DMS53 treated with DMSO at 0.1 percent for 48 hours (cell line): Measurements from ENCODE around the gene THOC5.
A peak's percentile ranks its signal among the peaks of the same experiment; 100 is the strongest.
"Not testable (repeated sequence)": the region's sequence is repeated elsewhere in the genome, so short reads cannot be mapped to it uniquely, and the experiment has no call there.

Source experiments
- DNase-seq: peaks from one replicate; lab custom pipeline; 2025; ENCODE audit not compliant: unreplicated experiment; lab: John Stamatoyannopoulos, UW

The THOC5 gene

GRCh38 chr22:29553351-29554224, at the start of gene THOC5:
Gene THOC5 (minus strand): TSS chr22:29553757. CDS start chr22:29549147, 4,610 bp downstream.
- DNase-seq: peak; percentile 63

- no peak for DNase-seq
Measured at GRCh38 chr22:29598684-29599020, 45.1 kb upstream of the THOC5 start.

GRCh38 chr22:29597871-29598683, 44.5 kb upstream of the THOC5 start:
- not testable (repeated sequence) for DNase-seq

- DNase-seq: no peak
Measured at GRCh38 chr22:29596408-29596807, 42.9 kb upstream of the THOC5 start.

GRCh38 chr22:29594447-29594846, 40.9 kb upstream of the THOC5 start:
- DNase-seq: not testable (repeated sequence)

GRCh38 chr22:29593923-29594322, 40.4 kb upstream of the THOC5 start:
- DNase-seq: no peak

GRCh38 chr22:29587938-29588699, 34.6 kb upstream of the THOC5 start:
- no peak for DNase-seq

GRCh38 chr22:29586193-29586705, 32.7 kb upstream of the THOC5 start:
- not testable (repeated sequence) for DNase-seq

GRCh38 chr22:29584975-29585374, 31.4 kb upstream of the THOC5 start:
- DNase-seq: no peak

- peak; percentile 16 for DNase-seq
Measured at GRCh38 chr22:29581799-29582198, 28.2 kb upstream of the THOC5 start.

- no peak for DNase-seq
Measured at GRCh38 chr22:29580200-29580810, 26.7 kb upstream of the THOC5 start.

- no peak for DNase-seq
Measured at GRCh38 chr22:29578462-29579200, 25.1 kb upstream of the THOC5 start.

- no peak for DNase-seq
Measured at GRCh38 chr22:29574762-29575450, 21.3 kb upstream of the THOC5 start.

GRCh38 chr22:29570912-29571549, 17.5 kb upstream of the THOC5 start:
- DNase-seq: no peak

GRCh38 chr22:29570456-29570855, 16.9 kb upstream of the THOC5 start:
- no peak for DNase-seq

- no peak for DNase-seq
Measured at GRCh38 chr22:29569011-29569678, 15.6 kb upstream of the THOC5 start.

GRCh38 chr22:29567338-29567737, 13.8 kb upstream of the THOC5 start:
- no peak for DNase-seq

GRCh38 chr22:29566513-29566912, 13.0 kb upstream of the THOC5 start:
- not testable (repeated sequence) for DNase-seq
